ENCODE results near the gene SYTL4. TPM values are rescaled to one million over a fixed set of nuclear protein-coding genes. Genes with fewer than 3 reads are reported as not detected.
A peak's percentile ranks its signal among the peaks of the same experiment; 100 is the strongest.

The SYTL4 gene
- total and polyA plus RNA-seq, 2 experiments from 2014 or later, result 0.28 TPM; not detected in 1

DNA sequence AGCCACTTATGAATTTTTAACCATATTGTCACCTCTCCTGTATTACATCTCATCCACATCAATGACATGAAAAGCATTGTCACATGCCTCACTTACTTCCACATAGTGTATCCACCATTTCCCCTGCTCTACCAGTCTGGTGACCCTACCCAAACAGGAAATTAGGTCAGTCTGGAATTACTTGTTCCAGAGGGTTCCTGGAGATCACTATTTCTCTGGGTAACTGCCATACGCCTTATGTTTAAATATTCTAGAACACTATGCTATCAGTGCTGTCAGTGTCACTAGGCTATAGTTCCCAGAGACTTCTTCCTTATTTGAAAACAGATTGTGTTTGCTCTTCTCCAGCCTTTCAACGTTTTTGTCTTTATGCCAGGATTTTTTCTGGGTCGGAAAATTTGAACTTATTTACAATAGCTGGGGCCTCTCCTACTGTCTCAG lies 73.0 kb downstream of the SYTL4 start (continued):
- TF ChIP-seq, protein P1, sequence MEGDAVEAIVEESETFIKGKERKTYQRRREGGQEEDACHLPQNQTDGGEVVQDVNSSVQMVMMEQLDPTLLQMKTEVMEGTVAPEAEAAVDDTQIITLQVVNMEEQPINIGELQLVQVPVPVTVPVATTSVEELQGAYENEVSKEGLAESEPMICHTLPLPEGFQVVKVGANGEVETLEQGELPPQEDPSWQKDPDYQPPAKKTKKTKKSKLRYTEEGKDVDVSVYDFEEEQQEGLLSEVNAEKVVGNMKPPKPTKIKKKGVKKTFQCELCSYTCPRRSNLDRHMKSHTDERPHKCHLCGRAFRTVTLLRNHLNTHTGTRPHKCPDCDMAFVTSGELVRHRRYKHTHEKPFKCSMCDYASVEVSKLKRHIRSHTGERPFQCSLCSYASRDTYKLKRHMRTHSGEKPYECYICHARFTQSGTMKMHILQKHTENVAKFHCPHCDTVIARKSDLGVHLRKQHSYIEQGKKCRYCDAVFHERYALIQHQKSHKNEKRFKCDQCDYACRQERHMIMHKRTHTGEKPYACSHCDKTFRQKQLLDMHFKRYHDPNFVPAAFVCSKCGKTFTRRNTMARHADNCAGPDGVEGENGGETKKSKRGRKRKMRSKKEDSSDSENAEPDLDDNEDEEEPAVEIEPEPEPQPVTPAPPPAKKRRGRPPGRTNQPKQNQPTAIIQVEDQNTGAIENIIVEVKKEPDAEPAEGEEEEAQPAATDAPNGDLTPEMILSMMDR (conservative IDR thresholded peaks at IDR 0.05; ENCODE audit: low read depth in 2 of 2), result no peak

DNA sequence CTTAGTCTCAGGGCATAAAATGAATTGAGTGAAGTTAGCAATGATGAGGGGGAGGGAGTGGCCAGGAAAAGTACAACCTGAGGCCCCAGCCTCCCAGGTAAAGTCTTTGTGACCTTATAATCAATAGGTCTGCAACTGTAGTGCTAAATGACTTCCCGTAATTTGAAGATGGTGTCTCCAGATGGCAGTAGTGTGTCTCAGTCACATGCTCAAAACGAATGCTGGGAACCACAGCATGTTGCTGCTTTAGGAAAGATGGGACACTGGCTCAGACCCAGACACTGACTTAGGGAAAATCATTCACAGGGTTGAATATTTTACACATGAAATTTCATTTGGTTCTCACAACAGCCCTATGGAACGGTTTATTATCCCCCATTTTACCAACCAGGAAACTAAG lies 77.7 kb downstream of the SYTL4 start:
- no peak overlapping the region for H3K4me3 ChIP-seq
- H3K4me2 ChIP-seq, result no peak overlapping the region
- peaks cover 1% of the 10 kb centered on the region for H3K27me3 Mint-ChIP-seq (ENCODE audit: insufficient read depth, low read depth, poor library complexity)
- no peaks in the 10 kb centered on the region for H3K36me3 Mint-ChIP-seq (ENCODE audit: low read depth)
- peak overlapping the region; percentile 43; the same call in 1 of the 2 replicates for H2AFZ ChIP-seq
- no peaks in the 10 kb centered on the region for H3F3A ChIP-seq (replicated peaks; ENCODE audit: low read depth)
- ATAC-seq (peak; percentile 73), DNase-seq (ENCODE audit: low spot score) (peak; percentile 60)
- H3K27ac ChIP-seq (ENCODE audit: low read depth), result no peak overlapping the region
- H3K4me3 Mint-ChIP-seq, result no peak overlapping the region
- no peak overlapping the region for H3K27ac Mint-ChIP-seq
- peaks cover 4% of the 10 kb centered on the region; the same call in 1 of the 3 replicates for H3K4me1 Mint-ChIP-seq
- H3K9me3 Mint-ChIP-seq, result no peaks in the 10 kb centered on the region
- H3K9me2 ChIP-seq (ENCODE audit: insufficient read depth), result no peaks in the 10 kb centered on the region
- H3K79me2 ChIP-seq (replicated peaks; ENCODE audit: insufficient read depth), result no peaks in the 10 kb centered on the region
- H3K36me3 ChIP-seq (ENCODE audit: insufficient read depth), result no peaks in the 10 kb centered on the region
- H4K20me1 ChIP-seq (replicated peaks; ENCODE audit: insufficient read depth), result no peaks in the 10 kb centered on the region
- no peaks in the 10 kb centered on the region for H3K27me3 ChIP-seq (ENCODE audit: insufficient read depth)
- peaks cover 4% of the 10 kb centered on the region; the same call in 1 of the 2 replicates for H3K4me1 ChIP-seq (ENCODE audit: insufficient read depth)
- TF ChIP-seq, protein P2, sequence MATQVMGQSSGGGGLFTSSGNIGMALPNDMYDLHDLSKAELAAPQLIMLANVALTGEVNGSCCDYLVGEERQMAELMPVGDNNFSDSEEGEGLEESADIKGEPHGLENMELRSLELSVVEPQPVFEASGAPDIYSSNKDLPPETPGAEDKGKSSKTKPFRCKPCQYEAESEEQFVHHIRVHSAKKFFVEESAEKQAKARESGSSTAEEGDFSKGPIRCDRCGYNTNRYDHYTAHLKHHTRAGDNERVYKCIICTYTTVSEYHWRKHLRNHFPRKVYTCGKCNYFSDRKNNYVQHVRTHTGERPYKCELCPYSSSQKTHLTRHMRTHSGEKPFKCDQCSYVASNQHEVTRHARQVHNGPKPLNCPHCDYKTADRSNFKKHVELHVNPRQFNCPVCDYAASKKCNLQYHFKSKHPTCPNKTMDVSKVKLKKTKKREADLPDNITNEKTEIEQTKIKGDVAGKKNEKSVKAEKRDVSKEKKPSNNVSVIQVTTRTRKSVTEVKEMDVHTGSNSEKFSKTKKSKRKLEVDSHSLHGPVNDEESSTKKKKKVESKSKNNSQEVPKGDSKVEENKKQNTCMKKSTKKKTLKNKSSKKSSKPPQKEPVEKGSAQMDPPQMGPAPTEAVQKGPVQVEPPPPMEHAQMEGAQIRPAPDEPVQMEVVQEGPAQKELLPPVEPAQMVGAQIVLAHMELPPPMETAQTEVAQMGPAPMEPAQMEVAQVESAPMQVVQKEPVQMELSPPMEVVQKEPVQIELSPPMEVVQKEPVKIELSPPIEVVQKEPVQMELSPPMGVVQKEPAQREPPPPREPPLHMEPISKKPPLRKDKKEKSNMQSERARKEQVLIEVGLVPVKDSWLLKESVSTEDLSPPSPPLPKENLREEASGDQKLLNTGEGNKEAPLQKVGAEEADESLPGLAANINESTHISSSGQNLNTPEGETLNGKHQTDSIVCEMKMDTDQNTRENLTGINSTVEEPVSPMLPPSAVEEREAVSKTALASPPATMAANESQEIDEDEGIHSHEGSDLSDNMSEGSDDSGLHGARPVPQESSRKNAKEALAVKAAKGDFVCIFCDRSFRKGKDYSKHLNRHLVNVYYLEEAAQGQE (IDR thresholded peaks at IDR 0.05; ENCODE audit: unreplicated experiment), result no peak
- no peak for TF ChIP-seq POLR2AphosphoS5 (IDR thresholded peaks at IDR 0.05; ENCODE audit: low read depth)
- TF ChIP-seq EZH2phosphoT487 (IDR thresholded peaks at IDR 0.05; ENCODE audit: unreplicated experiment), result no peak
- TF ChIP-seq, protein P1 (conservative IDR thresholded peaks at IDR 0.05; ENCODE audit: low read depth in 2 of 2), result peak; percentile 26 to 53; a peak in 3 of 4 replicates
- TF ChIP-seq ZNF331 (CRISPR knock-in tag; IDR thresholded peaks at IDR 0.05; ENCODE audit: low read depth), result no peak
- TF ChIP-seq EZH2 (IDR thresholded peaks at IDR 0.05; ENCODE audit: low read depth, unreplicated experiment), result no peak
